ENCODE results near the gene ZFYVE16.
A peak's percentile ranks its signal among the peaks of the same experiment; 100 is the strongest.
"Not testable (repeated sequence)": the region's sequence is repeated elsewhere in the genome, so short reads cannot be mapped to it uniquely, and the experiment has no call there.

The ZFYVE16 gene

GRCh38 chr5:80399526-80400239 is 8.2 kb upstream of the ZFYVE16 start:
- no peak for DNase-seq (ENCODE audit: low read depth)
- no peak overlapping the region for H3K4me3 ChIP-seq (ENCODE audit: low read depth, low read length)
- TF ChIP-seq CTCF (IDR thresholded peaks at IDR 0.05; ENCODE audit: control insufficient read depth, extremely low read depth, insufficient read depth): no peak

- not testable (repeated sequence) for DNase-seq (ENCODE audit: low read depth); H3K4me3 ChIP-seq (ENCODE audit: low read depth, low read length)
Measured at GRCh38 chr5:80400368-80400767, 7.5 kb upstream of the ZFYVE16 start.

GRCh38 chr5:80403782-80404181 is 4.1 kb upstream of the ZFYVE16 start:
- no peak for TF ChIP-seq CTCF (IDR thresholded peaks at IDR 0.05; ENCODE audit: control insufficient read depth, extremely low read depth, insufficient read depth)
- DNase-seq (ENCODE audit: low read depth): no peak
- H3K4me3 ChIP-seq (ENCODE audit: low read depth, low read length): no peak overlapping the region

- TF ChIP-seq CTCF (IDR thresholded peaks at IDR 0.05; ENCODE audit: control insufficient read depth, extremely low read depth, insufficient read depth): no peak
- H3K4me3 ChIP-seq (ENCODE audit: low read depth, low read length): peak overlapping the region; percentile 88
- DNase-seq (ENCODE audit: low read depth): no peak
Measured at GRCh38 chr5:80406980-80407734, 707 bp upstream of the ZFYVE16 start.

- DNase-seq (ENCODE audit: low read depth): no peak
- peak overlapping the region; percentile 88 for H3K4me3 ChIP-seq (ENCODE audit: low read depth, low read length)
- TF ChIP-seq CTCF (IDR thresholded peaks at IDR 0.05; ENCODE audit: control insufficient read depth, extremely low read depth, insufficient read depth): no peak
Measured at GRCh38 chr5:80408484-80409366, 861 bp downstream of the ZFYVE16 start.

GRCh38 chr5:80409367-80409966 is 1.6 kb downstream of the ZFYVE16 start:
- peak overlapping the region; percentile 88 for H3K4me3 ChIP-seq (ENCODE audit: low read depth, low read length)
- no peak for DNase-seq (ENCODE audit: low read depth)
- TF ChIP-seq CTCF (IDR thresholded peaks at IDR 0.05; ENCODE audit: control insufficient read depth, extremely low read depth, insufficient read depth): no peak
